ENCODE measurements around the gene TNS3. TPM values are rescaled to one million over a fixed set of nuclear protein-coding genes. Genes with fewer than 3 reads are reported as not detected.

TNS3 gene
- total RNA-seq, 2 experiments from 2014 or later: not detected

GRCh38 chr7:47526466-47526865 lies 55.4 kb downstream of the TNS3 start:
- no peak overlapping the region for H3K27ac Mint-ChIP-seq
- POLR2A ChIA-PET: no interaction called here
- H3K9me3 Mint-ChIP-seq (ENCODE audit: insufficient read depth): no peaks in the 10 kb centered on the region
- no peaks in the 10 kb centered on the region for H3K36me3 Mint-ChIP-seq (ENCODE audit: low read depth)
- H3K4me3 Mint-ChIP-seq: no peak overlapping the region
- no peak for ATAC-seq
- CTCF ChIA-PET: no interaction called here
- no peak for DNase-seq
- H3K4me1 Mint-ChIP-seq (ENCODE audit: low read depth): no peaks in the 10 kb centered on the region
- no peaks in the 10 kb centered on the region for H3K27me3 Mint-ChIP-seq (ENCODE audit: low read depth)

DNA sequence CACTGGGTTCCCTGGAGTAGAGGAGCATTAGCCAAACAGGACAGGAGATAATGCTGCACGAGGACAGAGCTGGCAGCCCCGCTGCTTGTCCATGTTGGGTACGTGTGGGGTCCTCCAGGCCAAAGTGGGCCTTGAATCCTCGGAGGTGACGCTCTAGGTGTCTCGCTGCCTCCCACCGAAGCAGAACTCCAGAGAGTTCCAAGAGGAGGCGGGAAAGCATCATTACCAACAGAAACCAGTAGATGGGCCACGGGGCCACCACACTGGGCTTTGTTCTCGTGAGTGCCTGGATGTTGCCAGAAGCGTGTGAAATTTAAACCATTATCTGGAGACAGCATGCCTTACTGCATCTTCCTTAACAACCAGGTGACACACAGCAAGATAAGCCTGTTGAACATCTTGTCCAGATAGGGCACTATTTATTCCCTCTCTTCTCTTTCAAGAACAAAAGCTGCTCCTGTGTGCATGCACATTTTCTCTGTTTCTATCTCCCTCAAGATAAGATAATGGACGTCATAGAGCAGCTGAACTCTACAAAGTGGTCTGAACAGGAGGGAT lies 56.8 kb downstream of the TNS3 start:
- Mint-ChIP-seq H3K27me3 (ENCODE audit: low read depth) (no peaks in the 10 kb centered on the region), H3K4me3 (no peak overlapping the region), H3K9me3 (ENCODE audit: insufficient read depth) (no peaks in the 10 kb centered on the region), H3K36me3 (ENCODE audit: low read depth) (no peaks in the 10 kb centered on the region), H3K4me1 (ENCODE audit: low read depth) (no peaks in the 10 kb centered on the region), H3K27ac (no peak overlapping the region)
- DNase-seq: no peak
- POLR2A ChIA-PET: interaction anchor here (0.6 kb wide), 1 partner anchor 10 kb away, joined by 3 read pairs; no protein-coding TSS in a partner anchor
- no peak for ATAC-seq
- CTCF ChIA-PET: no interaction called here

GRCh38 chr7:47523401-47523800 lies 58.5 kb downstream of the TNS3 start:
- Mint-ChIP-seq H3K9me3 (ENCODE audit: insufficient read depth) (no peaks in the 10 kb centered on the region), H3K27me3 (ENCODE audit: low read depth) (no peaks in the 10 kb centered on the region), H3K27ac (no peak overlapping the region), H3K4me1 (ENCODE audit: low read depth) (no peaks in the 10 kb centered on the region), H3K4me3 (no peak overlapping the region), H3K36me3 (ENCODE audit: low read depth) (no peaks in the 10 kb centered on the region)
- ChIA-PET POLR2A (no interaction called here), CTCF (no interaction called here)
- ATAC-seq (no peak), DNase-seq (no peak)

GRCh38 chr7:47521816-47522561 lies 59.9 kb downstream of the TNS3 start:
- H3K36me3 Mint-ChIP-seq (ENCODE audit: low read depth): no peaks in the 10 kb centered on the region
- H3K4me1 Mint-ChIP-seq (ENCODE audit: low read depth): no peaks in the 10 kb centered on the region
- DNase-seq (no peak), ATAC-seq (no peak)
- ChIA-PET CTCF (no interaction called here), POLR2A (no interaction called here)
- no peak overlapping the region for H3K27ac Mint-ChIP-seq
- H3K27me3 Mint-ChIP-seq (ENCODE audit: low read depth): no peaks in the 10 kb centered on the region
- no peaks in the 10 kb centered on the region for H3K9me3 Mint-ChIP-seq (ENCODE audit: insufficient read depth)
- H3K4me3 Mint-ChIP-seq: no peak overlapping the region

GRCh38 chr7:47521011-47521795 lies 60.7 kb downstream of the TNS3 start:
- no peak for ATAC-seq
- POLR2A ChIA-PET: no interaction called here

DNA sequence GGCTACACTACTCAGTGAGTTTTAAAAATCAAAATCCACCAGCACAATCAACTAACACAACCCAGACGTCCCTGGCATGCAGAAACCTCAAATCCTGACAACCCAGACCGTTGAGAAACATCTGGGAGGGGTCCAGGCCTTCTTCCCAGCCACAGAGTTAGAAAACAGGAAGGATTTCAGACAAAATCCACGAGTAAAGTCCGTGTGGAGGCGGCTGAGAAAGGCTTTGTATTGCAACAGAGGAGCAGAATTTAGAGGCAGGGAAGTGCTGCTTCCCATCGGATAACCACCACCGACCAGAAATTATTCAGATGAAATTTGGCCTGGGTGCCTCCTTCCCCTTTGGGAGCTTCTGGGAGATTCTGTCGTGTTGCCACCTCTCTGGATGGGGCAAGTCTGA lies 61.5 kb downstream of the TNS3 start:
- Mint-ChIP-seq H3K4me1 (ENCODE audit: low read depth) (no peaks in the 10 kb centered on the region), H3K4me3 (no peak overlapping the region), H3K9me3 (ENCODE audit: insufficient read depth) (no peaks in the 10 kb centered on the region), H3K36me3 (ENCODE audit: low read depth) (no peaks in the 10 kb centered on the region), H3K27me3 (ENCODE audit: low read depth) (no peaks in the 10 kb centered on the region), H3K27ac (no peak overlapping the region)
- ChIA-PET CTCF (no interaction called here), POLR2A (no interaction called here)
- ATAC-seq (no peak), DNase-seq (no peak)

More at GRCh38 chr7:47521011-47521795, 60.7 kb downstream of the TNS3 start:
- H3K27me3 Mint-ChIP-seq (ENCODE audit: low read depth): no peaks in the 10 kb centered on the region
- H3K9me3 Mint-ChIP-seq (ENCODE audit: insufficient read depth): no peaks in the 10 kb centered on the region
- no peaks in the 10 kb centered on the region for H3K4me1 Mint-ChIP-seq (ENCODE audit: low read depth)
- no peak overlapping the region for H3K4me3 Mint-ChIP-seq
- no peak for DNase-seq
- no peaks in the 10 kb centered on the region for H3K36me3 Mint-ChIP-seq (ENCODE audit: low read depth)
- CTCF ChIA-PET: no interaction called here
- no peak overlapping the region for H3K27ac Mint-ChIP-seq

DNA sequence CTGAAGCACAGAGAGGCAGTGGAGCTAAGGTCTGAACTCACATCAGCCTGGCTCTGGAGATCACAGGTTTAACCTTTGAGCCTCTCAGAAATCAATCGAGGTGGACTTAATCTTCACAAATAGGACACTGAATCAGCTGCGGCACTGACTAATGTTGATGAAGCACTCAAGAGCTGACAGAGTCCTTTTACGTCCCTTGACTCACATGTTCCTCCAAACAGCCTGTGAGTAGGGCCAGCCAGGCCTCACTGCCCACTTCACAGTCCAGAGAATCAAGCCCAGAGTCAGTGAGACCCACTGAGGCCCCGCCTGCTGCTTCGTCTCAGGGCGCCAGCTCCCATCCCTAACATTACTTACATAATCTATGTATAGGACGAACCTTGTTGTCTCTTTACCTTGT lies 63.1 kb downstream of the TNS3 start:
- no peaks in the 10 kb centered on the region for H3K9me3 Mint-ChIP-seq (ENCODE audit: insufficient read depth)
- no peak overlapping the region for H3K4me3 Mint-ChIP-seq
- DNase-seq: no peak
- no peak for ATAC-seq
- no peaks in the 10 kb centered on the region for H3K27me3 Mint-ChIP-seq (ENCODE audit: low read depth)
- no peak overlapping the region for H3K27ac Mint-ChIP-seq
- no peaks in the 10 kb centered on the region for H3K36me3 Mint-ChIP-seq (ENCODE audit: low read depth)
- POLR2A ChIA-PET: no interaction called here
- CTCF ChIA-PET: no interaction called here
- no peaks in the 10 kb centered on the region for H3K4me1 Mint-ChIP-seq (ENCODE audit: low read depth)

GRCh38 chr7:47517821-47518480 lies 64.0 kb downstream of the TNS3 start:
- H3K9me3 Mint-ChIP-seq (ENCODE audit: insufficient read depth): no peaks in the 10 kb centered on the region
- ChIA-PET POLR2A (no interaction called here), CTCF (no interaction called here)
- no peak overlapping the region for H3K27ac Mint-ChIP-seq
- DNase-seq (no peak), ATAC-seq (no peak)
- no peaks in the 10 kb centered on the region for H3K4me1 Mint-ChIP-seq (ENCODE audit: low read depth)
- no peak overlapping the region for H3K4me3 Mint-ChIP-seq
- H3K36me3 Mint-ChIP-seq (ENCODE audit: low read depth): no peaks in the 10 kb centered on the region
- no peaks in the 10 kb centered on the region for H3K27me3 Mint-ChIP-seq (ENCODE audit: low read depth)

- H3K27ac Mint-ChIP-seq: no peak overlapping the region
- ATAC-seq: no peak
- no peak for DNase-seq
- no peaks in the 10 kb centered on the region for H3K9me3 Mint-ChIP-seq (ENCODE audit: insufficient read depth)
- no peaks in the 10 kb centered on the region for H3K4me1 Mint-ChIP-seq (ENCODE audit: low read depth)
- ChIA-PET POLR2A (no interaction called here), CTCF (no interaction called here)
- no peaks in the 10 kb centered on the region for H3K36me3 Mint-ChIP-seq (ENCODE audit: low read depth)
- H3K27me3 Mint-ChIP-seq (ENCODE audit: low read depth): no peaks in the 10 kb centered on the region
- H3K4me3 Mint-ChIP-seq: no peak overlapping the region
Observed at GRCh38 chr7:47516985-47517600, 64.8 kb downstream of the TNS3 start.

DNA sequence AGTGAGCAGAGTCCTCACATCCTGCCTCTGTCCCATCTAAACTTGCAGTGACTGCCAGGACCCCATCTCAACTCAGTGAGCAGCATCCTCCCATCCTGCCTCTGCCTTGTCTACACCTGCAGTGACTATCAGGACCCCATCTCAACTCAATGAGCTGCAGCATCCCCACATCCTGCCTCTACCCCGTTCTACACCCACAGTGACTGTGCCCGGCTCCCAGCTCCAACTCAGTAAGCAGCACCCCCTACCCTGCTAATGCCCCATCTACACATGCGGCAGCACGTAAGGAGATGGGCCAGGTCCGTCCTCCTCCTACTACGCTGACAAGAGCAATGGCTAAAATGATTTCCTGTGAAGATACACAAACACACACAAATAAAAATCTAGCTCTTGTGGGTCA lies 65.5 kb downstream of the TNS3 start:
- ATAC-seq: no peak
- Mint-ChIP-seq H3K27ac (no peak overlapping the region), H3K4me3 (no peak overlapping the region), H3K9me3 (ENCODE audit: insufficient read depth) (no peaks in the 10 kb centered on the region), H3K27me3 (ENCODE audit: low read depth) (no peaks in the 10 kb centered on the region), H3K4me1 (ENCODE audit: low read depth) (no peaks in the 10 kb centered on the region), H3K36me3 (ENCODE audit: low read depth) (no peaks in the 10 kb centered on the region)
- no peak for DNase-seq
- POLR2A ChIA-PET: no interaction called here
- CTCF ChIA-PET: no interaction called here

DNA sequence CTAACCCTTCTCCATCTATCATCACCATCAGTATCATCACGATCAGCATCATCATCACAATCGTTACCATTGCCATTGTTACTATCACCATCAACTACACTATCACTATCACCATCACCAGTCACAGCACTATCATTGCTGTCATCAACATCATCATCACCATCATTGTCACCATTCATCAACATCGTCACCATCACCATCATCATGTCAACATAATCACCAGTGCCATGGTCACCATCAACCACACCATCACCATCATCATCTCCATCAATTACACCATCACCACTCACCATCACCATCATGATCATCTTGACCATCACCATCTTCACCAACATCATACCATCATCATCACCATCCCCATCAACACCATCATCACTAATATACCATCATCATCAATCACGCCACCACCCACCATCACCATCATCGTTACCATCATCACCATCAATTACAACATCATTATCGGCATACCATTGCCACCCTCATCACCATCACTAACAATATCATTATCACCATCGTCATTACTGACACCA lies 66.5 kb downstream of the TNS3 start:
- no peak overlapping the region for H3K4me3 Mint-ChIP-seq
- no peaks in the 10 kb centered on the region for H3K27me3 Mint-ChIP-seq (ENCODE audit: low read depth)
- no peaks in the 10 kb centered on the region for H3K4me1 Mint-ChIP-seq (ENCODE audit: low read depth)
- H3K9me3 Mint-ChIP-seq (ENCODE audit: insufficient read depth): no peaks in the 10 kb centered on the region
- ATAC-seq: no peak
- CTCF ChIA-PET: no interaction called here
- POLR2A ChIA-PET: no interaction called here
- no peak overlapping the region for H3K27ac Mint-ChIP-seq
- DNase-seq: no peak
- no peaks in the 10 kb centered on the region for H3K36me3 Mint-ChIP-seq (ENCODE audit: low read depth)

- ChIA-PET CTCF (no interaction called here), POLR2A (no interaction called here)
- Mint-ChIP-seq H3K36me3 (ENCODE audit: low read depth) (no peaks in the 10 kb centered on the region), H3K27me3 (ENCODE audit: low read depth) (no peaks in the 10 kb centered on the region), H3K27ac (no peak overlapping the region), H3K4me3 (no peak overlapping the region), H3K4me1 (ENCODE audit: low read depth) (no peaks in the 10 kb centered on the region), H3K9me3 (ENCODE audit: insufficient read depth) (no peaks in the 10 kb centered on the region)
- no peak for DNase-seq
- ATAC-seq: no peak
Observed at GRCh38 chr7:47514818-47515217, 67.1 kb downstream of the TNS3 start.

All from activated CD8-positive, alpha-beta T cell treated with anti-CD3 and anti-CD28 coated beads, Interleukin-2, amount 10 ng/mL, durations not matched to agents 7 days and 5 days (primary cell).